PC-9 (cell line): ENCODE measurements around the gene GPR157. TPM values are rescaled to one million over a fixed set of nuclear protein-coding genes. Genes with fewer than 3 reads are reported as not detected.
"Not testable (repeated sequence)": the region's sequence is repeated elsewhere in the genome, so short reads cannot be mapped to it uniquely, and the experiment has no call there.

Experiments
- BruUV-seq: library from RNA; stranded (reverse); fragments of 400-500 nt; replicated peaks from 2 replicates; lab custom pipeline; 2021; lab: Mats Ljungman, UMichigan
- CTCF ChIA-PET: fragments of 300-600 bp; sonication (Branson Sonifier 250); formaldehyde crosslinking; loops from one replicate; lab custom pipeline; 2022; ENCODE audit warnings: antibody characterized with exemption; lab: Charles Lee
- POLR2A ChIA-PET: fragments of 300-600 bp; sonication (Branson Sonifier 250); formaldehyde crosslinking; loops from one replicate; lab custom pipeline; 2022; ENCODE audit warnings: antibody characterized with exemption; ENCODE audit not compliant: unreplicated experiment; lab: Charles Lee
- DNase-seq, 2 experiments: peaks; one replicate each; pipeline versions ENCODE4 v3.0.0 to v3.0.0-alpha.2; 2015 to 2022; ENCODE audit warnings: mixed read lengths in 1 of 2
- H2AFZ ChIP-seq: fragments of 200-600 bp; sonication (generic); 2 replicates; pipeline ENCODE4 v1.8.1; 2017; ENCODE audit warnings: antibody characterized with exemption
- H3F3A ChIP-seq: fragments of 200-600 bp; sonication (generic); 2 replicates; pipeline ENCODE4 v1.8.1; 2017; ENCODE audit warnings: antibody characterized with exemption, mild to moderate bottlenecking, low read depth; ENCODE audit not compliant: insufficient read depth
- H3K27ac ChIP-seq: fragments of 200-600 bp; sonication (generic); 2 replicates; pipeline ENCODE4 v1.6.1; 2016; ENCODE audit warnings: mixed run types
- H3K27me3 ChIP-seq: fragments of 200-600 bp; sonication (generic); 2 replicates; pipeline ENCODE4 v1.6.1; 2016; ENCODE audit warnings: low read depth, mixed run types; ENCODE audit not compliant: insufficient read depth
- H3K36me3 ChIP-seq: fragments of 200-600 bp; sonication (generic); 2 replicates; pipeline ENCODE4 v1.6.1; 2016; ENCODE audit warnings: low read depth, mixed run types
- H3K4me1 ChIP-seq: fragments of 200-600 bp; sonication (generic); replicated peaks from 2 replicates; pipeline ENCODE4 v1.6.1; 2016; ENCODE audit warnings: mixed run types; ENCODE audit not compliant: insufficient read depth
- H3K4me2 ChIP-seq: fragments of 200-600 bp; sonication (generic); 2 replicates; pipeline ENCODE4 v1.6.1; 2017; ENCODE audit warnings: mixed run types
- H3K4me3 ChIP-seq: fragments of 200-600 bp; sonication (generic); 2 replicates; pipeline ENCODE4 v1.6.1; 2016; ENCODE audit warnings: mixed run types
- H3K79me2 ChIP-seq: fragments of 200-600 bp; sonication (generic); 2 replicates; pipeline ENCODE4 v1.6.1; 2017; ENCODE audit warnings: low read depth, mixed run types
- H3K9me2 ChIP-seq: fragments of 200-600 bp; sonication (generic); 2 replicates; pipeline ENCODE4 v1.8.1; 2017; ENCODE audit warnings: mild to moderate bottlenecking; ENCODE audit not compliant: insufficient read depth
- H3K9me3 ChIP-seq: fragments of 200-600 bp; sonication (generic); 2 replicates; pipeline ENCODE4 v1.8.1; 2016; ENCODE audit warnings: low read depth; ENCODE audit not compliant: insufficient read depth
- H4K20me1 ChIP-seq: fragments of 200-600 bp; sonication (generic); 2 replicates; pipeline ENCODE4 v1.8.1; 2017; ENCODE audit not compliant: insufficient read depth
- CTCF ChIP-seq: fragments of 200-600 bp; sonication (generic); conservative IDR thresholded peaks from 2 replicates; pipeline ENCODE4 v1.6.1; 2017; ENCODE audit warnings: mixed run types, antibody characterized with exemption, mild to moderate bottlenecking, moderate library complexity
- EZH2 ChIP-seq: fragments of 200-600 bp; sonication (generic); IDR thresholded peaks from 2 replicates; pipeline ENCODE4 v1.8.0; 2017; ENCODE audit warnings: antibody characterized with exemption, low read depth
- intact Hi-C: fragments of 100-400 bp; cut with micrococcal nuclease; formaldehyde crosslinking; loops from one replicate; pipeline ENCODE4 v1.10.0; 2022; ENCODE audit not compliant: unreplicated experiment
- total RNA-seq: library from RNA; stranded (reverse); gene quantifications from 2 replicates; pipeline ENCODE4 v1.2.3, GENCODE V29; 2021

GPR157 gene
- total RNA-seq, 1 experiment from 2014 or later = 9.0 TPM

GRCh38 chr1:9145714-9146113 is 16.8 kb upstream of the GPR157 start:
- Histone ChIP-seq H3F3A (no peaks in the 10 kb centered on the region), H3K27me3 (no peaks in the 10 kb centered on the region), H3K79me2 (no peaks in the 10 kb centered on the region), H3K4me1 (peaks cover 4% of the 10 kb centered on the region; the same call in 1 of the 2 replicates), H3K9me2 (no peaks in the 10 kb centered on the region), H4K20me1 (no peaks in the 10 kb centered on the region), H3K9me3 (no peaks in the 10 kb centered on the region), H3K27ac (peak overlapping the region; percentile 39; the same call in 1 of the 2 replicates), H2AFZ (peak overlapping the region; percentile 76), H3K4me2 (peak overlapping the region; percentile 40), H3K4me3 (no peak overlapping the region), H3K36me3 (no peaks in the 10 kb centered on the region)
- POLR2A ChIA-PET = no interaction called here
- no peak for TF ChIP-seq EZH2
- TF ChIP-seq CTCF = no peak
- TSS peak; percentile 42 for BruUV-seq
- CTCF ChIA-PET = interaction anchor here (0.6 to 0.9 kb wide), 2 partner anchors 17 to 20 kb away, joined by 3 to 7 read pairs; no protein-coding TSS in a partner anchor
- intact Hi-C loops = no loop called here
- no peak for DNase-seq

GRCh38 chr1:9145021-9145668 is 16.2 kb upstream of the GPR157 start:
- no TSS peak for BruUV-seq
- Histone ChIP-seq H2AFZ (peak overlapping the region; percentile 76), H3K4me2 (peak overlapping the region; percentile 40), H3K4me1 (peaks cover 4% of the 10 kb centered on the region; the same call in 1 of the 2 replicates), H3K79me2 (no peaks in the 10 kb centered on the region), H3K36me3 (no peaks in the 10 kb centered on the region), H3K27ac (peak overlapping the region; percentile 39; the same call in 1 of the 2 replicates), H3K27me3 (no peaks in the 10 kb centered on the region), H3K4me3 (no peak overlapping the region), H4K20me1 (no peaks in the 10 kb centered on the region), H3K9me2 (no peaks in the 10 kb centered on the region), H3K9me3 (no peaks in the 10 kb centered on the region), H3F3A (no peaks in the 10 kb centered on the region)
- TF ChIP-seq CTCF (no peak), EZH2 (no peak)
- ChIA-PET POLR2A (no interaction called here), CTCF (interaction anchor here (0.6 to 0.9 kb wide), 2 partner anchors 17 to 20 kb away, joined by 3 to 7 read pairs; no protein-coding TSS in a partner anchor)
- intact Hi-C loops = no loop called here
- DNase-seq = peak; percentile 44 to 51

GRCh38 chr1:9144494-9144893 is 15.6 kb upstream of the GPR157 start:
- H3K9me2 ChIP-seq, H3K27ac ChIP-seq, H3K4me2 ChIP-seq, CTCF ChIA-PET, H4K20me1 ChIP-seq, DNase-seq, H3K9me3 ChIP-seq, intact Hi-C loops, H2AFZ ChIP-seq, BruUV-seq, H3K4me3 ChIP-seq, H3K36me3 ChIP-seq, H3K79me2 ChIP-seq, H3F3A ChIP-seq, H3K27me3 ChIP-seq, POLR2A ChIA-PET, H3K4me1 ChIP-seq: not testable (repeated sequence)
